ENCODE results near the gene ZC3HAV1L. TPM values are rescaled to one million over a fixed set of nuclear protein-coding genes. Genes with fewer than 3 reads are reported as not detected.
"Not testable (repeated sequence)": the region's sequence is repeated elsewhere in the genome, so short reads cannot be mapped to it uniquely, and the experiment has no call there.

ZC3HAV1L gene
- total RNA-seq, 1 donor: 21.2 TPM

DNA sequence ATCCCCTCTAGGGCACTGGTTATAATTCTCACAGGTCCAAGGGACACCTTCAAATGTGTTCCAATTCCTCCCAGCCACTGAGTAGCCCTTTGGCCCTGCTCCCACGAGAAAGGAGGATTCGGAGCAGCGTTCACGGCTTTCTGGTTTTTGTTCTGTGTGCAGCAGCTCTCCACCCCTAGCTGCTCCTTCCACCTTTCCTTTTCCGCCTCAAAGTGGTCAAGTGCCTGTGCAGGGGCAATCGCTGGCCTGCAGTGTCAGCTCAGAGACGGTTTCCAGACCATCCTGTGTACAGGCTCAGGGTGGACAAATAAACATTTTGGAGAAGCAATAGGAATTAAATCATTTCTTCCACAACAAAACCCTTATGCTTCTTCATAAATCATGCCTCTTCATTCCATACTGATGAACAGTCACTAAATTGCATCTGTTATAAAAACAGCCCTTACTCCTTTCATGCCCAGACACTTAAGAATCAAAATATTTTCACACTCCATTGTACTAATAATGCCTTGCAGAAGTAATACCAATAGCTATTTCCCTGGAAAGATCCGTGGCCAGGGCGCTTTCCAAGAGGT is 55.8 kb downstream of the ZC3HAV1L start:
- TF ChIP-seq CTCF (IDR thresholded peaks at IDR 0.05; ENCODE audit: insufficient read depth, low read depth, low read length): no peak

GRCh38 chr7:138979226-138979979 is 56.4 kb downstream of the ZC3HAV1L start:
- no peak overlapping the region for H3K4me3 ChIP-seq (ENCODE audit: low read depth, low read length)

More for the DNA sequence above, 55.8 kb downstream of the ZC3HAV1L start:
- DNase-seq (ENCODE audit: low read depth): peak; percentile 22
- H3K4me3 ChIP-seq (ENCODE audit: low read depth, low read length): peak overlapping the region; percentile 64

GRCh38 chr7:138978541-138979184 is 57.2 kb downstream of the ZC3HAV1L start:
- TF ChIP-seq CTCF (IDR thresholded peaks at IDR 0.05; ENCODE audit: insufficient read depth, low read depth, low read length): no peak

More at GRCh38 chr7:138979226-138979979, 56.4 kb downstream of the ZC3HAV1L start:
- TF ChIP-seq CTCF (IDR thresholded peaks at IDR 0.05; ENCODE audit: insufficient read depth, low read depth, low read length): no peak
- no peak for DNase-seq (ENCODE audit: low read depth)

DNA sequence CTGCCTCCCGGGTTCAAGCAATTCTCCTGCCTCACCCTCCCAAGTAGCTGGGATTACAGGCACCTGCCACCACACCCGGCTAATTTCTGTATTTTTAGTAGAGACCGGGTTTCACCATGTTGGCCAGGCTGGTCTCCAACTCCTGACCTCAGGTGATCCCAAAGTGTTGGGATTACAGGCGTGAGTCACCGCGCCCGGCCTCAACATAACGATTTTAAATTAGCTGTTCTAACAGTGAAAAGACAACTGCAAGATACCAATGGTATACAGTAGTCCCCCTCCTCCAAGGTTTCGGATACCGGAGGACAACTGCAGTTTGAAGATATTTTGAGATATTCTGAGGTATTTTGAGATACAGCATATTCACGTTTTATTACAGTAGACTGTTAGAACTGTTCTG is 59.7 kb downstream of the ZC3HAV1L start:
- not testable (repeated sequence) for H3K4me3 ChIP-seq (ENCODE audit: low read depth, low read length); DNase-seq (ENCODE audit: low read depth)

More at GRCh38 chr7:138978541-138979184, 57.2 kb downstream of the ZC3HAV1L start:
- no peak for DNase-seq (ENCODE audit: low read depth)
- no peak overlapping the region for H3K4me3 ChIP-seq (ENCODE audit: low read depth, low read length)

Other genes starting within 250 kb of the ZC3HAV1L start
- not detected in 2 replicates for gene TMEM213, start 238.0 kb downstream of the ZC3HAV1L start, total RNA-seq
- gene ATP6V0A4, start 237.8 kb downstream of the ZC3HAV1L start, total RNA-seq: under 0.01 TPM in 1 of 2 replicates, not detected in the other
- 1.6 and 2.6 TPM in 2 replicates for gene KIAA1549, start 54.7 kb downstream of the ZC3HAV1L start, total RNA-seq
- gene ZC3HAV1, start 73.7 kb upstream of the ZC3HAV1L start, total RNA-seq: 35.8 and 56.6 TPM in 2 replicates
- gene UBN2, start 195.2 kb upstream of the ZC3HAV1L start, total RNA-seq: 5.8 and 6.5 TPM in 2 replicates

Measured in fibroblast of villous mesenchyme (primary cell).